H9 (cell line): ENCODE results near the gene LINC01488. TPM values are rescaled to one million over a fixed set of nuclear protein-coding genes. Genes with fewer than 3 reads are reported as not detected.

Source experiments
- DNase-seq: peaks from one replicate; pipeline ENCODE4 v3.0.0-alpha.2; 2017
- H2AFZ ChIP-seq: one replicate; pipeline ENCODE4 v1.6.1; 2013; ENCODE audit warnings: mild to moderate bottlenecking, low read length, control low read depth, moderate library complexity
- H2AK5ac ChIP-seq: 2 replicates; pipeline ENCODE4 v1.6.1; 2013; ENCODE audit warnings: low read length, control low read depth, mixed read lengths; ENCODE audit not compliant: insufficient read length
- H2BK120ac ChIP-seq: one replicate; pipeline ENCODE4 v1.6.1; 2013; ENCODE audit warnings: low read depth, mild to moderate bottlenecking, low read length, control low read depth, inconsistent platforms; ENCODE audit not compliant: poor library complexity, severe bottlenecking
- H2BK12ac ChIP-seq: 2 replicates; pipeline ENCODE4 v1.6.1; 2013; ENCODE audit warnings: low read length, control low read depth, mixed read lengths, low read depth; ENCODE audit not compliant: insufficient read length
- H2BK15ac ChIP-seq: 2 replicates; pipeline ENCODE4 v1.6.1; 2013; ENCODE audit warnings: low read depth, low read length, control low read depth
- H2BK20ac ChIP-seq: one replicate; pipeline ENCODE4 v1.6.1; 2013; ENCODE audit warnings: low read depth, mild to moderate bottlenecking, low read length, control low read depth, inconsistent platforms; ENCODE audit not compliant: poor library complexity, severe bottlenecking
- H2BK5ac ChIP-seq: 2 replicates; pipeline ENCODE4 v1.6.1; 2013; ENCODE audit warnings: low read length, control low read depth, mixed read lengths; ENCODE audit not compliant: insufficient read length
- H3K14ac ChIP-seq: 2 replicates; pipeline ENCODE4 v1.6.1; 2013; ENCODE audit warnings: low read length, control low read depth; ENCODE audit not compliant: insufficient read depth
- H3K18ac ChIP-seq: 2 replicates; pipeline ENCODE4 v1.6.1; 2013; ENCODE audit warnings: low read depth, mild to moderate bottlenecking, mixed read lengths, low read length, control low read depth; ENCODE audit not compliant: insufficient read length
- H3K23ac ChIP-seq: 2 replicates; pipeline ENCODE4 v1.6.1; 2013; ENCODE audit warnings: low read length, control low read depth, mixed read lengths, low read depth; ENCODE audit not compliant: insufficient read length
- H3K23me2 ChIP-seq: 2 replicates; pipeline ENCODE4 v1.6.1; 2013; ENCODE audit warnings: low read depth, mild to moderate bottlenecking, mixed read lengths, low read length, control low read depth; ENCODE audit not compliant: insufficient read length, poor library complexity, severe bottlenecking
- H3K27ac ChIP-seq: 2 replicates; pipeline ENCODE4 v1.5.1; 2013; ENCODE audit warnings: low read length, control low read depth, mixed read lengths, low read depth; ENCODE audit not compliant: insufficient read length
- H3K27me3 ChIP-seq: 2 replicates; pipeline ENCODE4 v1.6.1; 2013; ENCODE audit warnings: low read length, control low read depth, inconsistent platforms; ENCODE audit not compliant: insufficient read depth
- H3K4ac ChIP-seq: 2 replicates; pipeline ENCODE4 v1.6.1; 2013; ENCODE audit warnings: low read depth, mild to moderate bottlenecking, control low read depth, inconsistent platforms, low read length, moderate library complexity
- H3K4me1 ChIP-seq: 2 replicates; pipeline ENCODE4 v1.6.1; 2013; ENCODE audit warnings: low read length, control low read depth, inconsistent platforms; ENCODE audit not compliant: insufficient read depth
- H3K4me2 ChIP-seq: 2 replicates; pipeline ENCODE4 v1.6.1; 2013; ENCODE audit warnings: low read length, control low read depth, mixed read lengths; ENCODE audit not compliant: insufficient read length, insufficient read depth
- H3K56ac ChIP-seq: 2 replicates; pipeline ENCODE4 v1.6.1; 2013; ENCODE audit warnings: low read depth, mild to moderate bottlenecking, mixed read lengths, low read length, control low read depth; ENCODE audit not compliant: insufficient read length
- H3K79me1 ChIP-seq: 2 replicates; pipeline ENCODE4 v1.6.1; 2013; ENCODE audit warnings: low read depth, mild to moderate bottlenecking, moderate library complexity, low read length, control low read depth, inconsistent platforms; ENCODE audit not compliant: insufficient read depth, poor library complexity, severe bottlenecking
- H3K79me2 ChIP-seq: 2 replicates; pipeline ENCODE4 v1.6.1; 2013; ENCODE audit warnings: low read length, control low read depth, inconsistent platforms; ENCODE audit not compliant: insufficient read depth
- H3K9ac ChIP-seq: 2 replicates; pipeline ENCODE4 v1.6.1; 2013; ENCODE audit warnings: low read length, control low read depth, mixed read lengths; ENCODE audit not compliant: insufficient read length; ENCODE audit errors: extremely low read depth
- H3K9me3 ChIP-seq: one replicate; pipeline ENCODE4 v1.6.1; 2013; ENCODE audit warnings: low read depth, low read length, inconsistent platforms; ENCODE audit not compliant: control insufficient read depth
- H3T11ph ChIP-seq: one replicate; pipeline ENCODE4 v1.6.1; 2013; ENCODE audit warnings: mild to moderate bottlenecking, low read length, control low read depth, inconsistent platforms
- H4K20me1 ChIP-seq: one replicate; pipeline ENCODE4 v1.6.1; 2013; ENCODE audit not compliant: control insufficient read depth, insufficient read length, insufficient read depth
- H4K5ac ChIP-seq: 2 replicates; pipeline ENCODE4 v1.6.1; 2013; ENCODE audit warnings: low read depth, mild to moderate bottlenecking, mixed read lengths, low read length, control low read depth; ENCODE audit not compliant: insufficient read length
- H4K8ac ChIP-seq: replicated peaks from 2 replicates; pipeline ENCODE4 v1.6.1; 2013; ENCODE audit warnings: low read length, control low read depth, mixed read lengths, low read depth; ENCODE audit not compliant: insufficient read length
- H4K91ac ChIP-seq: 2 replicates; pipeline ENCODE4 v1.6.1; 2013; ENCODE audit warnings: low read depth, mild to moderate bottlenecking, moderate library complexity, mixed read lengths, low read length, control low read depth; ENCODE audit not compliant: insufficient read length
- H3K27ac Mint-ChIP-seq, 3 experiments: 2 replicates in 2 of 3; 3 replicates in 1 of 3; pipeline ENCODE4 v1.8.0; 2020 to 2021; ENCODE audit warnings: mixed read lengths in 3 of 3, mild to moderate bottlenecking in 1 of 3, moderate library complexity in 1 of 3
- H3K27me3 Mint-ChIP-seq: 2 replicates; pipeline ENCODE4 v1.8.0; 2021; ENCODE audit warnings: low read depth, mild to moderate bottlenecking, moderate library complexity, mixed read lengths
- H3K36me3 Mint-ChIP-seq, 3 experiments: 2 replicates in 2 of 3; 3 replicates in 1 of 3; pipeline ENCODE4 v1.8.0; 2020 to 2021; ENCODE audit warnings: low read depth in 3 of 3, mixed read lengths in 3 of 3; ENCODE audit not compliant: insufficient read depth in 1 of 3
- H3K4me1 Mint-ChIP-seq, 2 experiments: 2 replicates each; pipeline ENCODE4 v1.8.0; 2020; ENCODE audit warnings: mixed read lengths in 2 of 2
- H3K4me3 Mint-ChIP-seq, 2 experiments: 2 replicates in 1 of 2; 3 replicates in 1 of 2; pipeline ENCODE4 v1.8.0; 2020 to 2021; ENCODE audit warnings: mild to moderate bottlenecking in 2 of 2, mixed read lengths in 2 of 2, moderate library complexity in 1 of 2
- H3K9me3 Mint-ChIP-seq, 2 experiments: 2 replicates in 1 of 2; 3 replicates in 1 of 2; pipeline ENCODE4 v1.8.0; 2020; ENCODE audit warnings: mild to moderate bottlenecking in 2 of 2, mixed read lengths in 2 of 2, moderate library complexity in 1 of 2
- WGBS: extraction: QIAGEN DNeasy Blood & Tissue Kit; methylation state at CpG from one replicate; pipeline ENCODE4 v1.1.7; 2013; ENCODE audit warnings: missing lambda C conversion rate, low lambda C conversion rate, mixed read lengths; ENCODE audit not compliant: insufficient read length; ENCODE audit errors: extremely low coverage; 5-methylcytosine and 5-hydroxymethylcytosine counted together
- total RNA-seq: library from RNA; stranded (reverse); gene quantifications from 2 replicates; pipeline ENCODE4 v1.2.1, GENCODE V29; 2021
- TF ChIP-seq, protein P1 (sequence below): fragments of 200-600 bp; sonication (generic); conservative IDR thresholded peaks from 3 replicates; pipeline ENCODE4 v1.8.0; 2021; ENCODE audit warnings: antibody characterized with exemption, mild to moderate bottlenecking

Gene LINC01488
- total RNA-seq, 1 experiment from 2014 or later = not detected

DNA sequence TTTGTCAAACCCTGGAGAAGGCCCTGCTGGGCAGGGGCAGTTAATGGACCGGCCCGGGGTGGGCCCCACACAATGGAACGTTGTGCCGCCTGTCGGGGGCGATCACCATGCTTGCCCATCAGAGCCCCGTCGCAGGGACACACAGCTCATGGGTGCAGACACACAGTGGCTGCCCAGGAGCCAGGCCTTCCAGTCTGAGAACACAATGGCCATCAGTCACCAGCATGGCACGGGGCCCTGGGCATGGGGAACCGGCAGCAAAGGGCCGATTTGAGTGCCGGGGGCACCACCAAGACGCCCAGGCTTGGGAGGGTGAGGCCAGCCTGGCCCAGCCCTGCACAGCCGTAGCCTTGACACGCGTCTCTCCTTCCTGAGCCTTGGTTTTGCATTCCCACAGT is 7.1 kb downstream of the LINC01488 start:
- H2AFZ ChIP-seq = no peak overlapping the region
- H3K27ac ChIP-seq = no peak overlapping the region
- Mint-ChIP-seq H3K27ac (no peak overlapping the region), H3K4me3 (no peak overlapping the region), H3K4me1 (peaks cover 18 to 19% of the 10 kb centered on the region in 2 experiments), H3K27me3 (peaks cover 11% of the 10 kb centered on the region), H3K9me3 (no peaks in the 10 kb centered on the region), H3K36me3 (no peaks in the 10 kb centered on the region)
- no peak overlapping the region; the same call in 1 of the 2 replicates for H3K14ac ChIP-seq
- no peaks in the 10 kb centered on the region for H3K79me1 ChIP-seq
- no peak overlapping the region for H3T11ph ChIP-seq
- no peak overlapping the region for H2BK120ac ChIP-seq
- H4K5ac ChIP-seq = no peak overlapping the region
- no peak overlapping the region for H2BK12ac ChIP-seq
- H3K23ac ChIP-seq = no peak overlapping the region
- no peaks in the 10 kb centered on the region for H3K79me2 ChIP-seq
- H2BK5ac ChIP-seq = no peak overlapping the region
- H3K4ac ChIP-seq = no peak overlapping the region
- H3K4me2 ChIP-seq = no peak overlapping the region
- no peaks in the 10 kb centered on the region for H4K20me1 ChIP-seq
- H4K8ac ChIP-seq = no peak overlapping the region
- H3K23me2 ChIP-seq = no peaks in the 10 kb centered on the region
- H3K18ac ChIP-seq = no peak overlapping the region
- H3K9me3 ChIP-seq = no peaks in the 10 kb centered on the region
- H4K91ac ChIP-seq = no peak overlapping the region
- no peak overlapping the region for H2BK15ac ChIP-seq
- no peak overlapping the region for H2AK5ac ChIP-seq
- no CpG with 5 or more reads among the region's 16 CpGs for WGBS
- H3K56ac ChIP-seq = no peak overlapping the region
- no peak for DNase-seq
- TF ChIP-seq, protein P1, sequence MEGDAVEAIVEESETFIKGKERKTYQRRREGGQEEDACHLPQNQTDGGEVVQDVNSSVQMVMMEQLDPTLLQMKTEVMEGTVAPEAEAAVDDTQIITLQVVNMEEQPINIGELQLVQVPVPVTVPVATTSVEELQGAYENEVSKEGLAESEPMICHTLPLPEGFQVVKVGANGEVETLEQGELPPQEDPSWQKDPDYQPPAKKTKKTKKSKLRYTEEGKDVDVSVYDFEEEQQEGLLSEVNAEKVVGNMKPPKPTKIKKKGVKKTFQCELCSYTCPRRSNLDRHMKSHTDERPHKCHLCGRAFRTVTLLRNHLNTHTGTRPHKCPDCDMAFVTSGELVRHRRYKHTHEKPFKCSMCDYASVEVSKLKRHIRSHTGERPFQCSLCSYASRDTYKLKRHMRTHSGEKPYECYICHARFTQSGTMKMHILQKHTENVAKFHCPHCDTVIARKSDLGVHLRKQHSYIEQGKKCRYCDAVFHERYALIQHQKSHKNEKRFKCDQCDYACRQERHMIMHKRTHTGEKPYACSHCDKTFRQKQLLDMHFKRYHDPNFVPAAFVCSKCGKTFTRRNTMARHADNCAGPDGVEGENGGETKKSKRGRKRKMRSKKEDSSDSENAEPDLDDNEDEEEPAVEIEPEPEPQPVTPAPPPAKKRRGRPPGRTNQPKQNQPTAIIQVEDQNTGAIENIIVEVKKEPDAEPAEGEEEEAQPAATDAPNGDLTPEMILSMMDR = no peak
- no peaks in the 10 kb centered on the region; the same call in 1 of the 2 replicates for H3K4me1 ChIP-seq
- H3K27me3 ChIP-seq = no peaks in the 10 kb centered on the region
- no peak overlapping the region for H3K9ac ChIP-seq
- H2BK20ac ChIP-seq = no peak overlapping the region
